ENCODE measurements around the gene CAPN5. TPM values are rescaled to one million over a fixed set of nuclear protein-coding genes. Genes with fewer than 3 reads are reported as not detected.

The CAPN5 gene
- total RNA-seq, 1 donor from 2014 or later: 12.8 TPM

DNA sequence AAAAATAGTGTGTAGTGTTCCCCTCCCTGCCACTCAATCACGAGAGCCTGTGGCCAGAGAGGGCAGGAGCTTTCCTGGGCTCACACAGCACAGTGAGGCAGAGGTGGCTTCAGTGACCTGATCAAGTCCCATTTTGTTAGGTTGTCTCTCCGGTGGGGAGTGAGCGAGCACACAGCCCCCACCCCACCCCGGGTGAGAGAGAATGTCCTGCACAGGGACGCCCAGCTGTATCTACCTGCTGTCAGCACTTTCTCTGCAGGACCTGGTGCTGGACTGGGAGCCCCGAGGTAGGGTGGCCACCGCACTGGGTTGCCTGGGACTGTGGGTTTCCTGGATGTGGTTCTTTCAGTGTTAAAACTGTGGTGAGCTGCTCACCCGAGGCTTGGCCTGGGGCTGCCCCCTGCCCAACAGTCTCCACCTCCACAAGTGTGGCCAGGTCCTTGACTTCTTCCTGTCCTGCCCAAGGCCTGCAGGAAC is 6.1 kb downstream of the CAPN5 start:
- DNase-seq (ENCODE audit: extremely low spot score, unreplicated experiment): no peak
- peaks cover 41% of the 10 kb centered on the region for H3K4me1 Mint-ChIP-seq (ENCODE audit: unreplicated experiment)
- H3K4me3 Mint-ChIP-seq (ENCODE audit: unreplicated experiment): no peak overlapping the region
- no peaks in the 10 kb centered on the region for H3K27me3 Mint-ChIP-seq (ENCODE audit: unreplicated experiment)
- peak overlapping the region; percentile 97 for H3K27ac Mint-ChIP-seq (ENCODE audit: unreplicated experiment)
- peaks cover under 1% of the 10 kb centered on the region for H3K36me3 Mint-ChIP-seq (ENCODE audit: unreplicated experiment)
- TF ChIP-seq, protein P1, sequence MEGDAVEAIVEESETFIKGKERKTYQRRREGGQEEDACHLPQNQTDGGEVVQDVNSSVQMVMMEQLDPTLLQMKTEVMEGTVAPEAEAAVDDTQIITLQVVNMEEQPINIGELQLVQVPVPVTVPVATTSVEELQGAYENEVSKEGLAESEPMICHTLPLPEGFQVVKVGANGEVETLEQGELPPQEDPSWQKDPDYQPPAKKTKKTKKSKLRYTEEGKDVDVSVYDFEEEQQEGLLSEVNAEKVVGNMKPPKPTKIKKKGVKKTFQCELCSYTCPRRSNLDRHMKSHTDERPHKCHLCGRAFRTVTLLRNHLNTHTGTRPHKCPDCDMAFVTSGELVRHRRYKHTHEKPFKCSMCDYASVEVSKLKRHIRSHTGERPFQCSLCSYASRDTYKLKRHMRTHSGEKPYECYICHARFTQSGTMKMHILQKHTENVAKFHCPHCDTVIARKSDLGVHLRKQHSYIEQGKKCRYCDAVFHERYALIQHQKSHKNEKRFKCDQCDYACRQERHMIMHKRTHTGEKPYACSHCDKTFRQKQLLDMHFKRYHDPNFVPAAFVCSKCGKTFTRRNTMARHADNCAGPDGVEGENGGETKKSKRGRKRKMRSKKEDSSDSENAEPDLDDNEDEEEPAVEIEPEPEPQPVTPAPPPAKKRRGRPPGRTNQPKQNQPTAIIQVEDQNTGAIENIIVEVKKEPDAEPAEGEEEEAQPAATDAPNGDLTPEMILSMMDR (IDR thresholded peaks at IDR 0.05): no peak
- H3K9me3 Mint-ChIP-seq (ENCODE audit: unreplicated experiment): peaks cover 1% of the 10 kb centered on the region

DNA sequence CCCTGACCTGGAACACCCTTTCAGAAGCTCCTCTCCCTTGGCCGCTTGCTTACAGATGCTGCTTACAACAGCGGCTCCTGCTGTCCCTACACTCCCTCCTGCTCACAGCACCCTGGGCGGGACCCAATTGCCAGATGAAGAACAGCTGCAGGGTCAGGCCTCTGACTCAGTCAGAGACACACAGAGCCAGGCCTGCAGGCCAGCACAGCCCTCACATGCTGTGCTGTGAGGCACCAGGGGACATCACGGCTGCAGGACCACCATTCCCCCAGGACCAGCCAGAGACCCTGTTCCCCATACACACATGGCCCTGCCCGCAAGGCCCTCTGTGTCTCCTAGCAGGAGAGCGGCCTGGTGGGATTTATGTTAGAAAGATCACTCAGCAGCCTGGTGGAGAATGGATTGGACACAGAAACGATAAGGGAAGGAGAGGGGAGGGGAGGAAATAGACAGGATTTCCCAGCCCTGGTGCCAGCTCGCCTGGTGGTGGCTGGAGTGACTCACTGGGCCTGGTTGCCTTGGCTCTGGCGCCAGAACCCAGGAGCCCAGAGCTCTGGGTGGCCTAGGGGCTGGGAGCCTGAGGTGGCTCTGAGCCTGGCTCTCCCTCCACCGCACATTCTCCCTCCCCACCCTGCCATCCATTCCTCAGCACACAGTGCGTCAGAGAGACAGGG is 6.7 kb downstream of the CAPN5 start:
- peaks cover 6% of the 10 kb centered on the region for H3K36me3 Mint-ChIP-seq (ENCODE audit: unreplicated experiment)
- no peaks in the 10 kb centered on the region for H3K27me3 Mint-ChIP-seq (ENCODE audit: unreplicated experiment)
- peaks cover 7% of the 10 kb centered on the region for H3K9me3 Mint-ChIP-seq (ENCODE audit: unreplicated experiment)
- TF ChIP-seq, protein P1 (IDR thresholded peaks at IDR 0.05): peak; percentile 66
- DNase-seq (ENCODE audit: extremely low spot score, unreplicated experiment): peak; percentile 93
- H3K4me3 Mint-ChIP-seq (ENCODE audit: unreplicated experiment): peak overlapping the region; percentile 38
- H3K4me1 Mint-ChIP-seq (ENCODE audit: unreplicated experiment): peaks cover 39% of the 10 kb centered on the region
- peak overlapping the region; percentile 97 for H3K27ac Mint-ChIP-seq (ENCODE audit: unreplicated experiment)

DNA sequence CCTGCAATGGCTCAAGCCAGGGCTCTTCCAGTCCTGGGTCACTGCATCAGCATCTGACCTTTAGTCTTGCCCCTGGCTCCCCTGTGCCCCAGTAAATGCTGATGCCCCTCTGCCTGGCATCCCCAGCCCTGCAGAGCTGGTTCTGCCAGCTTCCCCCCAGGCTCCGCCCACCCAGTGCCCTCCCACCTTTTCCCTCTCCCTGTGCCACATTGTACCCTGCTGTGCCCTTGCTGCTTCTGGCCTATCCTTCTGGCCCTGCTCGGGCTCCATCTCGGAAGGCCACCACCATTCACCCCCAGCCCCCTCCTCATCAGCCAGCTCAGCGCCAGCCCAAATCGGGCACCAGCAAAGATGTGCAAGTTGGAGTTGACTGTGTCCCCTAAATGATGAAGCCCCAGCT is 7.4 kb downstream of the CAPN5 start:
- H3K27ac Mint-ChIP-seq (ENCODE audit: unreplicated experiment): peak overlapping the region; percentile 97
- peaks cover 14% of the 10 kb centered on the region for H3K9me3 Mint-ChIP-seq (ENCODE audit: unreplicated experiment)
- no peaks in the 10 kb centered on the region for H3K27me3 Mint-ChIP-seq (ENCODE audit: unreplicated experiment)
- DNase-seq (ENCODE audit: extremely low spot score, unreplicated experiment): no peak
- H3K4me3 Mint-ChIP-seq (ENCODE audit: unreplicated experiment): no peak overlapping the region
- TF ChIP-seq, protein P1 (IDR thresholded peaks at IDR 0.05): no peak
- peaks cover 38% of the 10 kb centered on the region for H3K4me1 Mint-ChIP-seq (ENCODE audit: unreplicated experiment)
- H3K36me3 Mint-ChIP-seq (ENCODE audit: unreplicated experiment): peaks cover 9% of the 10 kb centered on the region

DNA sequence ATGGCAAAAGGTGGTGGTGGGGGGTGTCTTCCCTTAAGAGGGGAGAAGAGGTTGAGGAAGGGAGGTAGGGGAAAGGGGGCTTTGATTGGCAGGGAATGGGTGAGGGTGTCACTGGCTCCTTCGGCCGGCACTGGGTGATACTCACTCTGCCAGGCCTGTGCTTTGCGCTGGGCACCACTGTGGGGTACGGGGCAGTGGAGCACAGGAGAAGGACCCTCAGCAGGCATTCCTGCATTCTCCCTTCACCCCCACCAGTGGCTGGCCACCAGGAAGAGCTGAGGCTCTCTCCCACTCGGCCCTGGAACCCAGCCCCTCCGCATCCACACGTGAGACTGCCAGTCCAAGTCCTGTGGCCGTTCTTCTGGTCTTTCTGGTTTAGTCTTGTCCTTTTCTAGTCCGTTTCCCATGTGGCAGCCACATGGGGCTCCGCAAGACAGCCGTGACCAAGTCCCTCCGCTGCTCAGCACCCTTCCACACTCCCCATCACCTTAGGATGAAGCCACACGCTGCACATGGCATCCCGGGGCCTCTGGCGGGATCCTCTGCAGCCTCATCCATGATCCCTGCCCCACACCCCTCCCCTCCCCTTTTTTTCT is 8.0 kb downstream of the CAPN5 start:
- Mint-ChIP-seq H3K27me3 (ENCODE audit: unreplicated experiment) (no peaks in the 10 kb centered on the region), H3K4me1 (ENCODE audit: unreplicated experiment) (peaks cover 35% of the 10 kb centered on the region), H3K27ac (ENCODE audit: unreplicated experiment) (peak overlapping the region; percentile 97), H3K4me3 (ENCODE audit: unreplicated experiment) (no peak overlapping the region), H3K36me3 (ENCODE audit: unreplicated experiment) (peaks cover 9% of the 10 kb centered on the region), H3K9me3 (ENCODE audit: unreplicated experiment) (peaks cover 15% of the 10 kb centered on the region)
- TF ChIP-seq, protein P1 (IDR thresholded peaks at IDR 0.05): no peak
- DNase-seq (ENCODE audit: extremely low spot score, unreplicated experiment): no peak

DNA sequence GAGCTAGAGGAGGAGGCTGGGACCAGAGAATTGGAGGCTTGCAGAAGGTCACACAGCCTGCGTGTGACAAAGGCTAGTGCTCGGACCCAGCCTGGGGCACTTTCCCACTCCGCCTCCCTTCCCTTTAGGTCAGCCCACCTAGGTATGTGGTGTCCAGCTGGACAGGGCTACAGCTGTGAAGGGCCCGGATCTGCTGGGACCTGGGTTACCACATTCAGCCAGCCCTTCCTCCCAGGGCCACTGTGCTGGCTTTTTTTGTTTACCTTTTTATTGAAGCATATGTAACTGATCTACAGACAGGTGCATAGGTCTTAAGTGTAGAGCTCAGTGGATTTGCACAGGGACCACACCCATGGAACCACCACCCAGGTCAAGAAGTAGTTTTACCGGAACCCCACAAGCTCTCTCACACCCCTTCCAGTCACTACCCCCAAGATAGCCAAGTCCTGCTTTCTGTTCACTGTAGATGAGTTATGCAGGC is 8.7 kb downstream of the CAPN5 start:
- Mint-ChIP-seq H3K4me1 (ENCODE audit: unreplicated experiment) (peaks cover 33% of the 10 kb centered on the region), H3K36me3 (ENCODE audit: unreplicated experiment) (peaks cover 9% of the 10 kb centered on the region), H3K27ac (ENCODE audit: unreplicated experiment) (no peak overlapping the region), H3K9me3 (ENCODE audit: unreplicated experiment) (peaks cover 15% of the 10 kb centered on the region), H3K4me3 (ENCODE audit: unreplicated experiment) (no peak overlapping the region), H3K27me3 (ENCODE audit: unreplicated experiment) (no peaks in the 10 kb centered on the region)
- TF ChIP-seq, protein P1 (IDR thresholded peaks at IDR 0.05): no peak
- no peak for DNase-seq (ENCODE audit: extremely low spot score, unreplicated experiment)

Data from osteocyte (in vitro differentiated cells).